ENCODE data around the gene SEC61B.

DNA sequence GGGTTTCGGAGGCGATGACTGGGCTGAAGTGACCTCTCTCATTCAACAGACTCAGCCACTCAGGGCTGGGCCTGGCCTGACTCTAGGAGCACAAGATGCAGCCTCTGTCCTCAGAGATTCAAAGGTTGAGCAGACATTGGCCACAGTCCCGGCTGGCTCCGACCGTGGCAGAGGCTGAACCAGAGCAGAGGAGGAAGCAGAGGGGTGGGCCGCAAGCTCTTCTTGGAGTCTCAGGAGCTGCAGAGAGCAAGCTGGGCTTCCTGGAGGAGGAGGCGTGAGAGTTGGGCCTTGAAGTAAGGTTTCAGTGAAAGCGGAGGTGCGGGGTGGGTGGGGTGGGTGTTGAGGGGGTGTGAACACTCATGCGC lies 38.0 kb upstream of the SEC61B start:
- no peak for TF ChIP-seq ZFX (IDR thresholded peaks at IDR 0.05)
- TF ChIP-seq, protein P1, sequence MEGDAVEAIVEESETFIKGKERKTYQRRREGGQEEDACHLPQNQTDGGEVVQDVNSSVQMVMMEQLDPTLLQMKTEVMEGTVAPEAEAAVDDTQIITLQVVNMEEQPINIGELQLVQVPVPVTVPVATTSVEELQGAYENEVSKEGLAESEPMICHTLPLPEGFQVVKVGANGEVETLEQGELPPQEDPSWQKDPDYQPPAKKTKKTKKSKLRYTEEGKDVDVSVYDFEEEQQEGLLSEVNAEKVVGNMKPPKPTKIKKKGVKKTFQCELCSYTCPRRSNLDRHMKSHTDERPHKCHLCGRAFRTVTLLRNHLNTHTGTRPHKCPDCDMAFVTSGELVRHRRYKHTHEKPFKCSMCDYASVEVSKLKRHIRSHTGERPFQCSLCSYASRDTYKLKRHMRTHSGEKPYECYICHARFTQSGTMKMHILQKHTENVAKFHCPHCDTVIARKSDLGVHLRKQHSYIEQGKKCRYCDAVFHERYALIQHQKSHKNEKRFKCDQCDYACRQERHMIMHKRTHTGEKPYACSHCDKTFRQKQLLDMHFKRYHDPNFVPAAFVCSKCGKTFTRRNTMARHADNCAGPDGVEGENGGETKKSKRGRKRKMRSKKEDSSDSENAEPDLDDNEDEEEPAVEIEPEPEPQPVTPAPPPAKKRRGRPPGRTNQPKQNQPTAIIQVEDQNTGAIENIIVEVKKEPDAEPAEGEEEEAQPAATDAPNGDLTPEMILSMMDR (conservative IDR thresholded peaks at IDR 0.05), result no peak
